HG02642 (cell line): ENCODE measurements around the gene OR2T27.
"Not testable (repeated sequence)": the region's sequence is repeated elsewhere in the genome, so short reads cannot be mapped to it uniquely, and the experiment has no call there.

Source experiments
- ATAC-seq: cut with Tn5 transposase; IDR thresholded peaks from one replicate; pipeline ENCODE4 v1.9.1; 2021; ENCODE audit warnings: mild to moderate bottlenecking; ENCODE audit not compliant: unreplicated experiment, poor library complexity

Gene OR2T27, protein sequence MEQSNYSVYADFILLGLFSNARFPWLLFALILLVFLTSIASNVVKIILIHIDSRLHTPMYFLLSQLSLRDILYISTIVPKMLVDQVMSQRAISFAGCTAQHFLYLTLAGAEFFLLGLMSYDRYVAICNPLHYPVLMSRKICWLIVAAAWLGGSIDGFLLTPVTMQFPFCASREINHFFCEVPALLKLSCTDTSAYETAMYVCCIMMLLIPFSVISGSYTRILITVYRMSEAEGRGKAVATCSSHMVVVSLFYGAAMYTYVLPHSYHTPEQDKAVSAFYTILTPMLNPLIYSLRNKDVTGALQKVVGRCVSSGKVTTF

DNA sequence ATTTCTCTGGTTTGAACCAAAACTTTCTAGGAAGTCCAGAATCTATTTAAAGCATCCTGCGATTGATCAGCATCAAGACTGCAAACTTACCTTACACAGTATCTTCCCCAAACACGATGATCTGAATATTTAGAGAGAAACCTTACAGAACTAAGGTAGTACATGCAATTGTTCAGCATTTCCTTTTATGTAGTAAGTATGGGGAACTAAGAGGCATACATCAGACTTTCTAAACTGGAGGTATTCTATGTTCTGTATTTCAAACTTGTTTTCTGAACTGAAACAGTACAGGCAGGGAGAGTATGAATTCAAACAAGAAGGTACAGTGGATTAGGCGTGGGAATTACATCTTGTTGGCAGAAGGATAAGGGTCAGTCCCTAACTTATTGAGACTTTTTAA is at the start of gene OR2T27:
OR2T27 (minus strand) TSS at position 175 of the 400 bp plus-strand sequence. CDS start 4,644 bp downstream, outside the sequence.
- not testable (repeated sequence) for ATAC-seq

DNA sequence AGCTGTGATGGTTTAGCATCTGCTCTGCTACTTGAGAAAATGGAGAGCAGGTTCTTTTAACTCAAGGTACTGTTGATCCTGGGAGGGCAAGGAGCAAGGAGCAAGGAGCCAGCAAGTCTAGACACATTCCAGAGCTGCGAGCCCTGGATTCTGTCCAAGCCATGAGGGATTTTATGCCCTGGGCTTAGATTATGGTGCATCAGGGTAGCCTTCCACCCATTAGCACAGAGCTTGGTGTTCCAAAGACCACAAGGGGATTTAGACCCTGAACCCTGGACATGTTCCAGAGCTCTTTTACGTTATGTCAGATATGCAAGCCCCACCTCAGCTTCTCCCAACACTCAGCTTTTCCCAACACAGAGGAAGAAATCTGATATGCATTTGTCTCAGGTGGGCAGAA is 49.3 kb upstream of the OR2T27 start:
- no peak for ATAC-seq

DNA sequence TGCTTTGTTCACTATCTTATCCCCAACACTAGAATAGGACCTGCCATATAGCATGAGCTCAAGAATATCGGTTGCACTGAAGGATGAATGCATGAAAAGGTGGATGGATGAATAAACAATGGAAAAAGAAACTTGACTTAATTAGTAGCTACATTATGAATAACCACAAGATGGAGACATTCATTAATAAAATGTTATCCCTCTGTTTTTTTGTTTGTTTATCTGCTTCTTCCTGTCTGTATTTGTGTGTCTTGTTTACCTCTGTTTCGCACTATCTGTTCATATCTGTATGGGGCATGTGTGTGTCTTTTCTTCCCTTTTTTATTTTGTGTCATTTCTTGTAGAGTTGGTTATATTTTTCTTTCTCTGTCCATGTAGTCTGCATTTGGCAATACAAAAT is 48.3 kb upstream of the OR2T27 start:
- ATAC-seq, result no peak

DNA sequence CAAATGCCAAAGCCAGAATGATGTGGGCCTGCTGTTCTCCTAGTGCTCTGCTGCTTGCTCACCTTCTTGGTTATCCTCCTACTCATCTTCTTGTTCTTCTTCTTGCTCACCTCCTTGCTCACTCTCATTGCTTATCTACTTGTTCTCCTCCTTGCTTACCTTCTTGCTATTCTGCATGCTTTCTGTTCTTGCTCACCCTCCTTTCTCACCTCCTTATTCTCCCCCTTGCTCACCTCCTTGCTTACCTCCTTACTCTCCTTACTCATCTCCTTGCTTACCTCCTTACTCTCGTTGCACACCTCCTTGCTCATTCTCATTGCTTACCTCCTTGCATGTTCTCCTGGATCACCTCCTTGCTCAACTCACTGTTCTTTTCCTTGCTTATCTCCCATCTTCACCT is 47.4 kb upstream of the OR2T27 start, which contains the start of gene OR14I1:
OR14I1 (minus strand) TSS at position 53 of the 400 bp plus-strand sequence.
- ATAC-seq, result no peak

DNA sequence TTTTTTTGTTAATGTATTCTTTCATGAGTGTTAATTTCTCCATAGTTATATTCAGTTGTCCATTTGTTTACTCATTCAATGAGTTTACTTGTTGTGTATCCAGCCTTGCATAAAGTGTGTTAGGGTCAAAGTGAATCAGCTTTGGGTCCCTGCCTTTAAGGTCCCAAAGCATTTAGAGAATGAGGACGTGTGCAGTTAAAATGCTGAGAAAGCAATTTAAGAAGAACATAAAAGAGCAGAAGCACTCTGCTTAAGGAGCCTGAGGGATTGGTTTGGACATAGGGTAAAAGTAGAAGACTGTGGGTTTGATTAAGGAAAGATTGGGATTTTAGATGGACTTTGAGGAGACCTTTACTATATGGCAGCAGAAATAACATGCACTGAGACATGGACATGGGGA is 43.8 kb upstream of the OR2T27 start:
- ATAC-seq, result no peak

DNA sequence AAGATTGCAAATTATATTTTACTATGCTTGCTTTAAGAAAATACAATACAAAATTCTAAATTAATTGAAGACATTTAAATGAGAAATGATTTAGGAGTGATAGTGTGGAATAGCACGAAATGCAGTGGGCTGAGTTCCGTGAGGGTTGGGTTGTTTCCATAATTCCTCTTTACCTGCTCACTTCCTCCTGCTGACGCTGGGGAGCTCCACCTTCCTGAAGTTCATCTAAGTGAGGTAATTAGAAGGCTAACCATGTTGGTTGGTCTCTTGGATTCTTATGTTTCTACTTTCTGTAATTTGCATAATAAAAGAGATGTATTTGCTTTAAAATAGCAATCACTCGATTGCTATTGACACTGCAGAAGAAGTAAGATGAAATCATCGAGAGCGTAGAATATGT is 42.6 kb upstream of the OR2T27 start:
- no peak for ATAC-seq

DNA sequence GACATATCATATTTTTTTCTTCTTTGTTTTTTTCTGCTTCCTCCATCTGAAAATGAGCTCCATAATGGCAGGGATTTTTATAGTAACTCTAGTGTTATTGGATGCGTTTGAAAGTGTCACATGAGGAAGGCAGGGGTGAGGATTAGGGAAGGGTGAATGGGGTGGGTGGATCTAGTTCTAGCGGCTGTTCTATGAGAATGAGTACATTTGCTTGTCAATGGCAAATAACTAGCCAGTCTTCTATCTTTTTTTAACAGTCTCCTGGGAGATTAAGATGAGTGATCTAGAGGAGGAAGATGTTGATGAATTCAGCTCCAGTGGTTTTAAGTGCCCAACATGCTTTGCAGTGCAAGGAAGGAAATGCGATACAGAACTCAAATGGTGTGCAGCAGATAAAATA is 41.4 kb upstream of the OR2T27 start:
- no peak for ATAC-seq

DNA sequence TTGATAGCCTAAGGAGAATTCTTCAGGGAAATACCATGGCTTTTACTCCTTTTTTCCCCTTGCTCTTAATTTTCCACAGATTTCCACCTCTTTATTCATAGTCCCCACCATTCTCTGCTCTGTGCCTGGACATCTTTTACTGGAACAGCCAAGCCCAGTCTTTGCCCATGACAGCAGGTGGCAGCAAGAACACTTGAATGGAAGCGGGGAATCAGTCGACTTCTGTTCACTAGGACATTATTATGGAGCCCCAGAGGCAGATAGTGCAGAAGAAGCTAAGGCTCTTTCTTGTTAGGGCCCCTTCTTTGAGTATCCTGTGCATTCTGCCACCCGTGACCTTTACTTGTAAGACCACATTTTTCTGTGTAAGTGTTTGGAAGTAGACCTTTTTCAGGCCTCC is 40.9 kb upstream of the OR2T27 start:
- ATAC-seq, result no peak

DNA sequence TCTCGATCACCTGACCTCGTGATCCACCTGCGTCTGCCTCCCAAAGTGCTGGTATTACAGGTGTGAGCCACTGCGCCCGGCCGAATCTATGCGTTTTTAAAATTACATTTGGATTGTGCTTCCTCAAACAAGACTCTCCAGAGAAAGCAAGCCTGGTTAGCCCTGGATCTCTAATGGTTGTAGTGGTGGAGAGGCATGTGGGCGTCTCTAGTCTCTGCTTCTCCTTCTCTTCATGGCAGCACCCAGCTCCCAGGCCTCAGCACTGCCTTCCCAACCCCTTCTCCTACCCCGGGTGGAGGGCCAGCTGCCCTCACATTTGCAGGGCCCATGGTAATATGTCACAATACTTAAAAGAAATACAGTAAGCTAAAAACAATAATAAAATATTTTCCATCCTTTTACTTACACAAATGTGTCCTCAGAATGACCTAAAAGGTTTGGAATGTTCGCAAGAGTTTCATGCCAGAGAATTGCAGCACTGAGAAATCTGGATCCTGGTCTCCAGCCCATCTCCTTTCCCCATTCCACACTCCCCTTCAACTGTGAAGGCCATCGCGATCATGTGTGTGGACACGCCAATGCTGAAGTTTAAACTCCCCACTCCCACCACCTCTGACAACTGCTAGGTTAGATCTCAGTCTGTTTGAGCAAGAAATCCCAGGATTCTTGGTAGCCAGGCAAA is 40.3 kb upstream of the OR2T27 start:
- ATAC-seq, result no peak

DNA sequence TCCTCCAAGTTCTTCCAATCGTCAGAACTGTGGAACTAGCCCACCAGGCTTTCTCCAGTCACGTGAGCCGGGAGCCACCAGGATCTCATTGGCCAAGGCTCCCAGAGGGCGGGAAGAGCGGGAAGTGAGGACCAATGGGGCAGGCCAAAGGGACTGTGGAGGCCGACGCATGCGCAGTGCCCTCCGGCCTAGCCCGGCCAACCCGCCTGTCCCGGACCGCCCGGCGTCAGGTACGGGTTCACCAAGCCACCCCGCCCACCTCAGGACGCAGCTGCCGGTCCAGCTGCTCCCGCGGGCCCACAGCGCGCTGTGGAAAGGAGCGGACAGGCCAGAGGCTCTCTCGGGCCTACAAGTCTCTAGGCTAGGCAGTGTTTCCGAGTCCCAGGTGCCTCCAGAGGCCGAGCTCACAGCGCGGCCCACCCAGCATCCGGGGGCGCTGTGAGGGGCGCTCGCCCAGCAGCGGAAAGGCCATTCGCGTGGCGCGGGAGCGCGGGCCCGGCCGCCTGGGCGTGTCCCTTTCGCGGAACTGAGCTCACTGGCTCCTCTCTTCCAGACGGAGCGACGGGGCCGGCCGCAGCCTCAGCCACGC is 36.3 kb upstream of the OR2T27 start:
- ATAC-seq, result no peak

DNA sequence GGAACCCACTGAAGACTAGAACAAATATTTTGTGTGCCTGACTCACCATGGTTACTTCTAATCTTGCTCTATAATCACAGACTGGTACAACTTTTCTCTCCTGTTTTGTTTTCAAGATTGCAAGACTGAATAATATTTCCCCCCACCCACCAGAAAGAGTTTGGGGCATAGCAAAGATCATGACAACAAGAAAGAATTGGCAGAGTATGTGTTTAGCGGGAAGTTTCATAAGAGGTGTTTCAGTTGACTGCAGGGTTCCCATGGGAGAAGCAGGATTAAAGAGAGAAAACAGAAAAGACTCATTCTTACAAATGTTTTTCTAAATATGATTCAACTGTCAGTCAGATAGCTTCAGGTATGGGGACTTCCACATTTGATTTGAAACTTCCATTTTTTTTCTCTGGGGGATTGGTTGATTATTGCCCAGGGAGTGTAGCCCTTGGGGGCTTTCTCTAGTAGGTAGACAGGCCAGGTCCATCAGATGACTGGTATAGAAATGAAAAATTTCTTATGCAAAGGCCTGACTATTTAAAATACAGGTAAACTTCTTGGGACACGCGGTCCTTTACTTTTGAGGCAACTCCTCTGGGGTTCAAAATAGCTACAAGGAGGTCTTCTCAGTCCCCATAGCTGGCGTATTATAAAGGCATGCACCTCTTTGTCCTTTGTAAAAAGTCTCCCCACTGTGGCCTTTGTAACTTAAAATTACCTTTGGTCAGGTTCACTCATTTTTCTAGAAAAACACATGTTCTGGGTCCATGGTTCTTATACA is 33.4 kb upstream of the OR2T27 start:
- peak; percentile 73 for ATAC-seq

DNA sequence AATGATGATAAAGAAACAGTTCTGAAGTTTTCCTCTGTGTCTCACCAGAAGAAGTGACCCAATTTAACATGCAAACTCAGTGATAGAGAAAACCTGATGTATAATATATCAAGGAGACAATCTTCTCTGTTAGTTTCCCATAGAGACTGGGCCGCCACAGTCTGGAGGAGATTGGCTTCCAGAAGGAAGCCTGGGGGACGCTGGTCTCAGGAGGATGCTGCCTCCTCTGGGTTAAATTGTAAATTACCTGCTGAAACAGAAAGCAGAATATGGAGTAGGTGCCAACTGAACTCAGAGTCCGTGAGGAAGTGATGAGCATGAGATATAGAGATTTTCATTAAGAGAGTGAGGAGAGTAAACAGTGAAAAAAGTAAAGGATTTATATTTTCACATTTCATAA is 31.5 kb upstream of the OR2T27 start:
- ATAC-seq, result peak; percentile 83

DNA sequence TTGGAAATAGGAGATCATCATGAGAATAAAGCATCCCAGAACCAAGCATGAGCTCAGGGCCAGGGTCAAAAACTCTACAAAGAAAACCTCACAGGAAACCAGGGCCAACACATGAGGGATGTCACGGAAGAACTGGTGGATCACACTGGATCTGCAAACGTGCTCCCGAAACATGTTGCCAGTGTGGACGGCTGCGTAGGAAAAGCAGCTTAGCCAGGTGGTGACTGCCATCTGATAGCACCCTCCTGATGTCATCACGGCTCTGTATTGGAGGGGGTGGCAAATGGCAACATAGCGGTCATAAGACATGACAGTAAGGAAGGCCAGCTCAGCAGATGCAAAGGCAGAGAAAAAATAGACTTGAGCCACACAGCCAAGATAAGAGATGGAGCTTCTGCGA is 26.3 kb upstream of the OR2T27 start:
- ATAC-seq, result no peak

DNA sequence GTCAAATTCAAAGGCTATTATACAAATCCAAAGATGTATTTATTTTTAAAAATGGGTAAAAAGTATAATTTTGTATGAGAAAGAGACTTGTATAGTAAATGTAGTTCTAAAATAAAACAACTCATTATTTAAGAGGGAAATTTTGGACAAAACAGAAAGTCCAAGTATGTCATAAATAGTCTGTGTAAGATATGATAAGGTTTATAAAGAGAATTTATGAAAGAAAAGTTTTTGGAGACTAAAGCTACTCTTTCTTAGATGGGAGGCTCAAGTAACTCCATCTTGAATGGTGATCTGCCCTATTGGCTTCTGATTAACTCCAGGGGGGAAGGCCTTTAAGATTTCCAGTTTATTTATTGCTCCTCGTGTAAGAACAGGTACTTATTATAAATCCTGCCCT is 14.7 kb upstream of the OR2T27 start:
- ATAC-seq, result no peak

DNA sequence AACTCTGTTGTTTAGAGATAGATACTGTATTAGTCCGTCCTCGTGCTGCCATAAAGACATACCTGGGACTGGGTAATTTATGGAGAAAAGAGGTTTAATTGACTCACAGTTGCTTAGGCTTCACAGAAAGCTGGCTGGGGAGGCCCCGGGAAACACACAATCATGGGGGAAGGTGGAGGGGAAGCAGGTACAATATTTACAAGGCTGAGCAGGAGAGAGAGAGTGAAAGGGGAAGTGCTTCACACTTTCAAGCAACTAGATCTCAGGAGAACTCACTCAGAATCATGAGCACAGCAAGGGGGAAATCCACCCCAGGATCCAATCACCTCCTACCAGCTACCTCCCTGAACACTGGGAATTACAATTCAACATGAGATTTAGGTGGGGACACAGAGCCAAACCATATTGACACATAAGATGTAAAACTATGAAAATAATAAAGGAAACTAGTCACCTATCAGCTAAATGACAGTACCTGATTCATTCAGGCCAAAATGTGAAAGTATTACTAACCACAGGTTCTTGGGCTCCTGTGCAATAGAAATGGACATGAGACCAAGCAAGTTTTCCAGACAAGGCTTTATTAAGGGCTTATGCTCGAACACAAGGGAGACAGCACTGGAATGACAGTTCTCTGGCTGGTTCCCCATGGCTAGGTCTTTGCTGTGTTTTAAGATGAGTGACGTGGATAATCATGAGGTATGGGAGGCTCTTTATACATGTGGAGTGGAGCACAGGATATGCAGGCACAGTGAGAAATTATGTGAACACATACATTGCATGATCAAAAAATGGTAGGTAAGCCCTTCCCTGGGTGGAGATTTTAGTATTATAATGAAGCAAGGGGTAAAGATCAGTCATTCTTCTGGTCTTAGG is 8.4 kb upstream of the OR2T27 start:
- peak; percentile 95 for ATAC-seq

DNA sequence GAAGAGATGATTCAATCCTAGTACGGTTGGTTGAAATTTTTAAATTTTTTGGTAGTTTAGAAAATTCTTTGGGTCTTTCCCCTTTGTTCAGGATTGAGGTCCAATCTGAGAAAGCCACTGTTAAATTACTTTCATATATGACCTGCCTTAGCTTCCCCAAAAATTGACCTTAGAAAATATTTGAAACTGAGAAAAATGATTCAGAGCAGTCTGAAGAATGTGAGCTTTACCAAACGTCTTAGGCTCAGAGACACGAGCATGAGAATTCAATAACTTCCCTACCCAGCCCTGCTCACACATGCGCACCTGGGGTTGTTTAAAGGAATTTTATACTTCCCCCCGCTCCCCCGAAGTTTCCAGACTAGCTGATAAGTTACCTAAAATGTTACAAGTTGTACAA is 1.5 kb upstream of the OR2T27 start:
- peak; percentile 54 for ATAC-seq

DNA sequence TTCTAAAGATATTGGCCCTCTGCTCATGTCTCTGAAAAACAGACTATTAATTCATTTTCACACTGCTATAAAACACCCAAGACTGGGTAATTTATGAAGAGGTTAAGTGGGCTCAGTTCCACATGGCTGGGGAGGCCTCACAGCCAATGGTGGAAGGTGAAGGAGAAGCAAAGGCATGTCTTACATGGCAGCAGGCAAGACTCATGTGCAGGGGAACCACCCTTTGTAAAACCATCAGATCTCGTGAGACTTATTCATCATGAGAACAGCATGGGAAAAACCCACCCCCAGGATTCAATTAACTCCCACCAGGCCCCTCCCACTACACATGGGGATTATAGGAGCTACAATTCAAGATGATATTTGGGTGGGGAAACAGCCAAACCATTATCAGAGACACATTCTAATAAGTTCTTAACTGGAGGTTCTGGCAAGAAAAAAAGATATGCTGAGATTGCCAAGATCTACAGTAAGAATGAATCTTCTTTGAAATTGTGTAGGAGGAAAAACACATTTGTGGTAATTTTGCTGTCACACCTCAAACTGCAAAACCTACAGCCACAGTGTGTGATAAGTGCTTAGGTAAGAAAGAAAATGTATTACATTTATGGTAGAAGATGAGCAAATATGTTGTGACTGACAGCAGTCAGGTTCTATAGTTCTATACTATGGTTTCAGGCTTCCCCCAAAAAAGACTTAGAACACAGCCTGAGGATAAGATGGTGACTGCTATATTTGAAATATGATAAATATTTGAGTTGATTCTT is 6.4 kb downstream of the OR2T27 start:
- not testable (repeated sequence) for ATAC-seq

DNA sequence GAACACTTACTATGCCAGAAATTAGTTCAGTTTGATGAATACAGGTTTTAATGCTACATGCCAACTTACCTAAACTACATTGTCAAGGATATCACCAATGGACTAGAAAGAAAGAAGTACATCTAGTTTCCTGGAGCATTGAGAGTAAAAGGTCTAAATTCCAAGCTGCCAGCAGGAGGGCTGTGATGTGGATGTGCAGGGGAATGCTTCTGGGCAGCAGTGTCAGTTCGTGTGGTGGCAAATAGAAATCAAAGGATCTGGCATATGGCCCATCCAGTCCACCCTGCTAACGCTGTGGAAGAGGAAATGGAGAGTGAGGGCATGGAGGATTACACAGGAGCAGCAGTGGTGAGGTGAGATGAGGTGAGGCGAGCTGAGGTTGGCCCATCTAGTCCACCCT is 10.2 kb downstream of the OR2T27 start, which contains the start of gene OR2T35:
OR2T35 (minus strand) TSS at position 101 of the 400 bp plus-strand sequence. CDS start 6,020 bp downstream, outside the sequence.
- ATAC-seq, result not testable (repeated sequence)
